Raji (cell line): ENCODE results near the gene SEC14L6.

Experiments
- POLR2A ChIP-seq: IDR thresholded peaks from 2 replicates; pipeline ENCODE4 v1.6.1; 2011; ENCODE audit warnings: low read depth, low read length, control low read depth; ENCODE audit not compliant: insufficient read depth

Gene SEC14L6

GRCh38 chr22:30519842-30520425, 26.6 kb downstream of the SEC14L6 start:
- no peak for TF ChIP-seq POLR2A

DNA sequence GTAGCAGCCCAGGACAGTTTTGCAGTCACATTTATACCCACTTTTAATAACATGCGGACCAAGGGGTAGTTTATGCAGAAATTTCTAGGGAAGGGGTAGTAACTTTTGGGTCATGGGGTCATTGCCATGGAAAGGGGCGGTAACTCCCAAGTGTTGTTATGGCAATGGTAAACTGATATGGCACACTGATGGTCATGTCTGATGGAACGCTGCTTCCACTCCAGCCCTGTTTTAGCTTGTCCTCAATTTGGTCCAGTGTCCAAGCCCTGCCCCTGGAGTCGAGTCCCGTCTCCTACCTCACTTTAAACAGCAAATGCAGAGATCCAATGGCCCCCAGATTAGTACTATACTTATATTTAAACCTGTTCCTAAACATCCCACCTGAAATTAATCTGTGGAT, 29.8 kb downstream of the SEC14L6 start:
- no peak for TF ChIP-seq POLR2A

DNA sequence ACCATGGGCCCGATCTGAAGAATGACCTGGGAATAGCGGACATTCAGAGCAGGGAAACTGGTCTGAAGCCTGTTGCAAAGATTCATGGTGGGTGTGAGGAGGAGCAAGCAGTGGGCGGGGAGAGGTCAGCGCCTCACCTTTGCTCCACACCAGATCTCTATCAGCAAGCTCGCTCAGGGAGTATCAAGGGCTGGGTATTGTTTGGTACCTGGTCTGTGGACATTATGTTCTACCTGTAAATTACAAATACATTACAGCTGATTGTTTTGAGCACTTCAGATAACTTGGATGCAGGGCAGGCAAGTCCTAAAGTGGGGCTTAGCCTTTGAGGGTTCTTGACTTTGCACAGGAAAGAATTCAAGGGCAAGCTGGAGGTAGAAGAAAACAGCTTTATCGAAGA, 30.3 kb downstream of the SEC14L6 start:
- no peak for TF ChIP-seq POLR2A

DNA sequence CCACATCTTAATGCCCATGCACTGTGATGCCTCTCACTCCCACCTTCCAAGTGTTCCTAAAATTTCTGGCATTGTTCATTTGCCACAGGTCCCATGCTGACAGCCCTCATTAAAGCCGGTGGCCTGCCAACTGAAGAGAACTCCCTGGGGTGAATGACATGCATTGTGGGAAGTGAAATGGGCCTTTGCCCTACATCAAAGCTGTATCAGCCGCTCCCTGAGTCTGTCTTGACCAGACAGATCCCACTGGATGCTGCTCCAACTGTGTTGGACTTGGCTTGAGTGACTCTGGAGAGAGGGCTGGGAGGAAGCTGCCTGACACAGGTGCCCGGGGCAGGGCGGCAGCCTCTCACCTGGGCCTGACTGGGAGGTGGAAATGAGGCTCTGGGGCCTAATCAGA, 32.3 kb downstream of the SEC14L6 start:
- no peak for TF ChIP-seq POLR2A

DNA sequence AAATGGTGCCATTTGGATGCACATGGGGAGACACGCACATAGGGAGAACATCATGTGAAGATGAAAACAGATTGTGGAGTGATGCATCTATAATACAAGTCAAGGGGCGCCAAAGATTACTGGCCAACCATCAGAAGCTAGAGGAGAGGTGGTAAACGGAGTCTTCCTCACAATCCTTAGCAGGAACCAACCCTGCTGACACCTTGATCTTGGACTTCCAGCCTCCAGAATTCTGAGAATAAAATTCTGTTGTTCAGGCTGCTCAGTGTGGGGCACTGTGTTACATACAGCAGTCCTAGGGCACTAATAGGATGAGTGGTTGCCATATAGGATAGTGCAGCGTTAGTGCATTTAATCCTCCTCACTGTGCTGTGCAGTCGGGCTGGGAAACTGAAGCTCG, 33.1 kb downstream of the SEC14L6 start:
- no peak for TF ChIP-seq POLR2A

GRCh38 chr22:30511911-30512310, 34.6 kb downstream of the SEC14L6 start:
- no peak for TF ChIP-seq POLR2A

- TF ChIP-seq POLR2A, result no peak
Observed at GRCh38 chr22:30511109-30511508, 35.4 kb downstream of the SEC14L6 start.

- no peak for TF ChIP-seq POLR2A
Observed at GRCh38 chr22:30508216-30508615, 38.3 kb downstream of the SEC14L6 start.

DNA sequence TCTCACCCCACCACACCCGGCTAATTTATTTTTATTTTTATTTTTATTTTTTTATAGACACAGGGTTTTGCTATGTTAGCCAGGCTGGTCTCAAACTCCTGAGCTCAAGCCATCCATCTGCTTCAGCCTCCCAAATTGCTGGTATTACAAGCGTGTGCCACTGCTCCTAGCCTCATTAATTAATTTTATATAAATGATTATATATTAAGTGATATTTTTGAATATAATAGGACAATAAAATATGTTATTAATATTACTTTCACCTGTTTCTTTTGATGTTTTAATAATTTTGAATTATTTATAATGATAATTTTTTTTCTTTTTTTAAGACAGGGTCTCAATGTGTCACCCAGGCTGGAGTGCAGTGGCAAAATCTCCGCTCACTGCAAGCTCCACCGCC, 38.9 kb downstream of the SEC14L6 start:
- no peak for TF ChIP-seq POLR2A

DNA sequence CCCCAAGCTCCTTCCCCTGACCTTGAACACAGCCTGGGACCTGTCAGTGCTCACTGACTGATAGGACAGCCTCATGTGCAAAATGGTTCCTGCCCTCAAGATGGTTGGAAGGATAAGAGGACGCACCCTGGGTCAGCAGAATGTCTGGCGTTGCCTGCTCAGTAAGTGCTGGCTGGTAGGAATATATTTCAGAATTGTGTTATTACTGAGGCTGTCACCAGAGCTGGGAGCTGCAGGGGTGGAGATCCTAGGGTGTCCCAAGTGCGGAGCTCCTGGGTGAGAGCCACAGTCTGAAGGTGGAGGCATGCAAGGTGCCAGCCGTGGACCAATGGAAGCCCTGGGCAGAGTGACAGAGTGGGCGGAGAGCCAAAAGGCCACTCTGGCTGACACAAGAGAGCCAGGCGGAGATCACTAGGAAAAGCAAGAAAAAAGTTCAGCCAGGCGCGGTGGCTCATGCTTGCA, 40.0 kb downstream of the SEC14L6 start:
- TF ChIP-seq POLR2A, result no peak

GRCh38 chr22:30503551-30503950, 43.0 kb downstream of the SEC14L6 start:
- TF ChIP-seq POLR2A, result no peak

DNA sequence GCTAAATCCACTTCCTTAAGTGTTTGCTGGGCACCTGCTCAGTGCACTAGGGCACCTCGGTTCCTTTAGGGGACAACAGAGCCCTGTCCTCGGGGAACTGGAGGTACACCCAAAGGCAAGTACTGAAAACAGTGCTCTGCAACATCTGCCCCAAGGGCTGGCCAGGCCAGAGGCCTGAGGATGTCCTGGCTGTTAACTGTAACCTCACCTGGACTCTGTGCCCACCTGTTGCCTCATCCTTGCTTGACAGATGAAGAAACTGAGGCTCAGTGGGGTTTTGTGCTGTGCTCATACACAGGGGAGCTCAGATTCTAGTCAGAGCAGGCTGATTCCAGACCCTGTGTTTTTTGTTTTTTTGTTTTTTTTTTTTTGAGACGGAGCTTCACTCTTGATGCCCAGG, 43.6 kb downstream of the SEC14L6 start:
- TF ChIP-seq POLR2A, result no peak

DNA sequence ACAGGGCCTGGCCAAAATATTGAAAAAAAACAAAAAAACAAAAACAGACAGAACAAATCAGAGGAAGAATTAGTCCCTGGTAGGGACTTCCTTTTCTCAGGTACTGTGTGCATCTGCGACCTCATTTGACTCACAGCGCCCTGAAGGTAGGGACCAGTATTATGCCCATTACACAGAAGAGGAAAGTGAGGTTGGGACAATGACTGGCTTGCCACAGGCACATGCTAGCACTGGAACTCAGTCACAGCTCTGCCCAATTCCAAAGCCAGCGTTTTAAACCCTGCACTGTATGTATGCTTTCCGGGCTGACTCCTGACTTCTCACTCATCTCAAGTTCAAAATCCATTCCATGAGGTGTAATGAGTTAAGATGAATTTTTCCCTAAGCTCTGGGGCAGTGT, 44.4 kb downstream of the SEC14L6 start:
- no peak for TF ChIP-seq POLR2A

- no peak for TF ChIP-seq POLR2A
Observed at GRCh38 chr22:30500628-30501027, 45.9 kb downstream of the SEC14L6 start.

- TF ChIP-seq POLR2A, result no peak
Observed at GRCh38 chr22:30497466-30498150, 48.9 kb downstream of the SEC14L6 start.

DNA sequence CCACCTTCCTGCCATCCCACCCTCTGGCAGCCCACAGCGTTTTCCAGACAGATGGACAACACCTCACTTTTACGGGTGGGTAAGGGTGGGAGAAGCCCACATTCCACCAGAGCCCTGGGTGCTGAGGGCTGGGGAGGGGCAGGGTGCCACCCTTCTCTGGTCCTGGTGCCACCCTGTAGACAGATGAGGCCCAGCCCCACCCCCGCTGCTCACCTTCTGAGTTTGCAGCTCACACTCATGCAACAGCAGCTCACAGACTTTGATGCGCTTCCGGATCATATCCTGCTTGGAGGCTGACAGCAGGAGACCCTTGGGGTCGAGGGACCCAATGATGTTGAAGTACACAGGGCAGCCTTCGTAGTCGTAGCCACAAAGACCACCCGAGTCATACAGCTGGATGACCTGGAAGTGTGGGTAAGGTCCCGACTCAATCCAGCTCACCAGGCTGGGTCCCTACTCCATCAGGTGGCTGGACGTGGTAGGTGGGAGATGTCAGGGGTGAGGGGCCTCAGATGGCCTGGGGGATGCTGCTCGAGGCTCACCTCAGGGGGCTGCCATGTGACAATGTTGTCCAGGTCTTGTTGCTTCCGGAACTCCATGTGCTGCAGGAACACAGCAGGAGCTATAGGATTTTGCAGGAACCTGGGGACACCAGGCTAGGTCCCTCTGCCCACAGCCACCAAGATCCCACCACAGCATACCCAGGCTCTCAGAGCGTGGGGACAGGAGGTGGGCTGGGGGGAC, 51.3 kb downstream of the SEC14L6 start:
- TF ChIP-seq POLR2A, result no peak
